Liver (tissue), 3 donors: ENCODE results near the gene OR5AK2.

Experiments
- EGR1 ChIP-seq, 2 donors: IDR thresholded peaks; 2 replicates each; pipeline ENCODE4 v1.6.1; 2016 to 2018; ENCODE audit warnings: antibody characterized with exemption in 2 of 2, low read depth in 2 of 2
- HNF4A ChIP-seq, 2 donors: conservative IDR thresholded peaks; 2 replicates each; pipeline ENCODE4 v1.6.1; 2016; ENCODE audit warnings: antibody characterized with exemption in 2 of 2, mild to moderate bottlenecking in 2 of 2
- JUND ChIP-seq, 2 donors: IDR thresholded peaks; 2 replicates each; pipeline ENCODE4 v1.6.1; 2016; ENCODE audit warnings: antibody characterized with exemption in 2 of 2
- RXRA ChIP-seq, 2 donors: IDR thresholded peaks; 2 replicates each; pipeline ENCODE4 v1.6.1; 2017 to 2018; ENCODE audit warnings: antibody characterized with exemption in 2 of 2, mild to moderate bottlenecking in 1 of 2
- SP1 ChIP-seq: IDR thresholded peaks from 2 replicates; pipeline ENCODE4 v1.6.1; 2018; ENCODE audit warnings: antibody characterized with exemption, mild to moderate bottlenecking
- TAF1 ChIP-seq: conservative IDR thresholded peaks from 2 replicates; pipeline ENCODE4 v1.6.1; 2016; ENCODE audit warnings: antibody characterized with exemption, mild to moderate bottlenecking
- TF ChIP-seq, protein P1 (sequence below): fragments of 150-350 bp; IDR thresholded peaks from 2 replicates; pipeline ENCODE4 v1.5.1; 2017; ENCODE audit warnings: improper control_type of control experiment, low read depth, low read length; ENCODE audit not compliant: missing input control
- TF ChIP-seq, protein P2 (sequence below): IDR thresholded peaks from 2 replicates; pipeline ENCODE4 v1.6.1; 2016; ENCODE audit warnings: antibody characterized with exemption, mild to moderate bottlenecking
- TF ChIP-seq, protein P3 (sequence below): IDR thresholded peaks from 2 replicates; pipeline ENCODE4 v1.6.1; 2016; ENCODE audit warnings: antibody characterized with exemption
- TF ChIP-seq, protein P4 (sequence below): IDR thresholded peaks from 2 replicates; pipeline ENCODE4 v1.6.1; 2016; ENCODE audit warnings: antibody characterized with exemption
- TF ChIP-seq, protein P5 (sequence below): IDR thresholded peaks from 2 replicates; pipeline ENCODE4 v1.6.1; 2016; ENCODE audit warnings: antibody characterized with exemption
- donor health status: healthy.
- donor health status: healthy.

DNA sequence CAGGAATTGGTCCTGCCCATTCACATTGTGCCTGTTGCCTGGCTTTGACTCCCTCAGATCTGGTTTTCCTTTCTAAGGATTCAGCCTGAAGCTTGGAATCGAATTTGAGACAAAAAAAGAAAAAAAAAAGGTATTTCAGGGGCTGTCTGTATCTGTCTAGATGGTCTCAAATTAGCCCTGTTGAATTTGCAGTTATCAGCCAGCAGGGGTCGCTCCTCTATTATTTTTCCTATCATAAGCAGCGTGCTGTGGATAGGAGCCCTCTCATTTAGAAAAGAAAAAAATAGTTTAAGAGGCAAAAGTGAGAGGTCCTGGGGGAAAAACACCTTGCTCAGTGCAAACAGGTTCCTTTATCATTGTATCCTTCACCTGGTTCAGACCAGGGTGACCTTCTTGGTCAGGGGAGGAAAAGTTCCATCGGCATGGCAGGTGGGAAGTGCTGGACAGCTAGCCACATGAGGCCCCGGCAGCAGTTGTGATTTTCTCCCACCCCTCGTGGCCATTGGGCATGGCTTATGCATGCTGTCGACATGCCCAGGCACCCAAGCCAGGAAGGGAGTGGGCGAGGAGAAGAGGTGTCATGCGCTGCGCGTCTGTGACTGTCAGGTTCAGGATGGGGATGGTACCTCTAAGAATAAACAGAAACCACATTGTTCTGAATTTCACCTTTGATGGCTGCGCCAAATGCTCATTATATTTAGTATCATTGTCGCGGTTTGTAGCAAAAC, 13.1 kb downstream of the OR5AK2 start:
- TF ChIP-seq, protein P1, sequence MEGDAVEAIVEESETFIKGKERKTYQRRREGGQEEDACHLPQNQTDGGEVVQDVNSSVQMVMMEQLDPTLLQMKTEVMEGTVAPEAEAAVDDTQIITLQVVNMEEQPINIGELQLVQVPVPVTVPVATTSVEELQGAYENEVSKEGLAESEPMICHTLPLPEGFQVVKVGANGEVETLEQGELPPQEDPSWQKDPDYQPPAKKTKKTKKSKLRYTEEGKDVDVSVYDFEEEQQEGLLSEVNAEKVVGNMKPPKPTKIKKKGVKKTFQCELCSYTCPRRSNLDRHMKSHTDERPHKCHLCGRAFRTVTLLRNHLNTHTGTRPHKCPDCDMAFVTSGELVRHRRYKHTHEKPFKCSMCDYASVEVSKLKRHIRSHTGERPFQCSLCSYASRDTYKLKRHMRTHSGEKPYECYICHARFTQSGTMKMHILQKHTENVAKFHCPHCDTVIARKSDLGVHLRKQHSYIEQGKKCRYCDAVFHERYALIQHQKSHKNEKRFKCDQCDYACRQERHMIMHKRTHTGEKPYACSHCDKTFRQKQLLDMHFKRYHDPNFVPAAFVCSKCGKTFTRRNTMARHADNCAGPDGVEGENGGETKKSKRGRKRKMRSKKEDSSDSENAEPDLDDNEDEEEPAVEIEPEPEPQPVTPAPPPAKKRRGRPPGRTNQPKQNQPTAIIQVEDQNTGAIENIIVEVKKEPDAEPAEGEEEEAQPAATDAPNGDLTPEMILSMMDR: no peak
- TF ChIP-seq EGR1 (IDR thresholded peaks at IDR 0.05; ENCODE audit: low read depth in 2 of 2) (no peak), JUND (IDR thresholded peaks at IDR 0.05) (no peak), HNF4A (conservative IDR thresholded peaks at IDR 0.05) (no peak), TAF1 (no peak), SP1 (no peak), RXRA (IDR thresholded peaks at IDR 0.05) (no peak)
- TF ChIP-seq, protein P2, sequence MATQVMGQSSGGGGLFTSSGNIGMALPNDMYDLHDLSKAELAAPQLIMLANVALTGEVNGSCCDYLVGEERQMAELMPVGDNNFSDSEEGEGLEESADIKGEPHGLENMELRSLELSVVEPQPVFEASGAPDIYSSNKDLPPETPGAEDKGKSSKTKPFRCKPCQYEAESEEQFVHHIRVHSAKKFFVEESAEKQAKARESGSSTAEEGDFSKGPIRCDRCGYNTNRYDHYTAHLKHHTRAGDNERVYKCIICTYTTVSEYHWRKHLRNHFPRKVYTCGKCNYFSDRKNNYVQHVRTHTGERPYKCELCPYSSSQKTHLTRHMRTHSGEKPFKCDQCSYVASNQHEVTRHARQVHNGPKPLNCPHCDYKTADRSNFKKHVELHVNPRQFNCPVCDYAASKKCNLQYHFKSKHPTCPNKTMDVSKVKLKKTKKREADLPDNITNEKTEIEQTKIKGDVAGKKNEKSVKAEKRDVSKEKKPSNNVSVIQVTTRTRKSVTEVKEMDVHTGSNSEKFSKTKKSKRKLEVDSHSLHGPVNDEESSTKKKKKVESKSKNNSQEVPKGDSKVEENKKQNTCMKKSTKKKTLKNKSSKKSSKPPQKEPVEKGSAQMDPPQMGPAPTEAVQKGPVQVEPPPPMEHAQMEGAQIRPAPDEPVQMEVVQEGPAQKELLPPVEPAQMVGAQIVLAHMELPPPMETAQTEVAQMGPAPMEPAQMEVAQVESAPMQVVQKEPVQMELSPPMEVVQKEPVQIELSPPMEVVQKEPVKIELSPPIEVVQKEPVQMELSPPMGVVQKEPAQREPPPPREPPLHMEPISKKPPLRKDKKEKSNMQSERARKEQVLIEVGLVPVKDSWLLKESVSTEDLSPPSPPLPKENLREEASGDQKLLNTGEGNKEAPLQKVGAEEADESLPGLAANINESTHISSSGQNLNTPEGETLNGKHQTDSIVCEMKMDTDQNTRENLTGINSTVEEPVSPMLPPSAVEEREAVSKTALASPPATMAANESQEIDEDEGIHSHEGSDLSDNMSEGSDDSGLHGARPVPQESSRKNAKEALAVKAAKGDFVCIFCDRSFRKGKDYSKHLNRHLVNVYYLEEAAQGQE: no peak
- TF ChIP-seq, protein P3, sequence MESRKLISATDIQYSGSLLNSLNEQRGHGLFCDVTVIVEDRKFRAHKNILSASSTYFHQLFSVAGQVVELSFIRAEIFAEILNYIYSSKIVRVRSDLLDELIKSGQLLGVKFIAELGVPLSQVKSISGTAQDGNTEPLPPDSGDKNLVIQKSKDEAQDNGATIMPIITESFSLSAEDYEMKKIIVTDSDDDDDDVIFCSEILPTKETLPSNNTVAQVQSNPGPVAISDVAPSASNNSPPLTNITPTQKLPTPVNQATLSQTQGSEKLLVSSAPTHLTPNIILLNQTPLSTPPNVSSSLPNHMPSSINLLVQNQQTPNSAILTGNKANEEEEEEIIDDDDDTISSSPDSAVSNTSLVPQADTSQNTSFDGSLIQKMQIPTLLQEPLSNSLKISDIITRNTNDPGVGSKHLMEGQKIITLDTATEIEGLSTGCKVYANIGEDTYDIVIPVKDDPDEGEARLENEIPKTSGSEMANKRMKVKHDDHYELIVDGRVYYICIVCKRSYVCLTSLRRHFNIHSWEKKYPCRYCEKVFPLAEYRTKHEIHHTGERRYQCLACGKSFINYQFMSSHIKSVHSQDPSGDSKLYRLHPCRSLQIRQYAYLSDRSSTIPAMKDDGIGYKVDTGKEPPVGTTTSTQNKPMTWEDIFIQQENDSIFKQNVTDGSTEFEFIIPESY: no peak
- TF ChIP-seq, protein P4, sequence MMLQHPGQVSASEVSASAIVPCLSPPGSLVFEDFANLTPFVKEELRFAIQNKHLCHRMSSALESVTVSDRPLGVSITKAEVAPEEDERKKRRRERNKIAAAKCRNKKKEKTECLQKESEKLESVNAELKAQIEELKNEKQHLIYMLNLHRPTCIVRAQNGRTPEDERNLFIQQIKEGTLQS: no peak
- TF ChIP-seq, protein P5, sequence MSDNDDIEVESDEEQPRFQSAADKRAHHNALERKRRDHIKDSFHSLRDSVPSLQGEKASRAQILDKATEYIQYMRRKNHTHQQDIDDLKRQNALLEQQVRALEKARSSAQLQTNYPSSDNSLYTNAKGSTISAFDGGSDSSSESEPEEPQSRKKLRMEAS: no peak
